Measurements from ENCODE around the gene ATG2A.

The ATG2A gene

GRCh38 chr11:64892411-64892831 lies 24.6 kb downstream of the ATG2A start:
- Histone ChIP-seq H3K9me3 (ENCODE audit: insufficient read depth, low read depth, low read length) (no peaks in the 10 kb centered on the region), H3K4me1 (ENCODE audit: insufficient read depth, low read length) (peaks cover 9% of the 10 kb centered on the region; the same call in 1 of the 2 replicates), H3K9ac (ENCODE audit: low read depth, low read length) (no peak overlapping the region; the same call in 1 of the 2 replicates), H3K27ac (ENCODE audit: low read depth, low read length) (no peak overlapping the region), H3K36me3 (ENCODE audit: insufficient read depth, low read length) (peaks cover 5% of the 10 kb centered on the region; the same call in 1 of the 2 replicates), H3K27me3 (ENCODE audit: insufficient read depth, low read length) (no peaks in the 10 kb centered on the region), H3K4me3 (ENCODE audit: low read length) (no peak overlapping the region)
- WGBS = 93% methylated on average over 11 of the region's 11 CpGs

GRCh38 chr11:64891880-64892279 lies 25.1 kb downstream of the ATG2A start:
- no peaks in the 10 kb centered on the region for H3K36me3 ChIP-seq (ENCODE audit: insufficient read depth, low read length)
- no peak overlapping the region for H3K4me3 ChIP-seq (ENCODE audit: low read length)
- no peaks in the 10 kb centered on the region for H3K9me3 ChIP-seq (ENCODE audit: insufficient read depth, low read depth, low read length)
- no peaks in the 10 kb centered on the region for H3K27me3 ChIP-seq (ENCODE audit: insufficient read depth, low read length)
- WGBS = 86% methylated on average over 5 of the region's 5 CpGs
- peaks cover 9% of the 10 kb centered on the region; the same call in 1 of the 2 replicates for H3K4me1 ChIP-seq (ENCODE audit: insufficient read depth, low read length)
- H3K27ac ChIP-seq (ENCODE audit: low read depth, low read length) = no peak overlapping the region
- no peak overlapping the region for H3K9ac ChIP-seq (ENCODE audit: low read depth, low read length)

GRCh38 chr11:64891215-64891848 lies 25.7 kb downstream of the ATG2A start:
- WGBS = 92% methylated on average over 25 of the region's 25 CpGs
- Histone ChIP-seq H3K4me1 (ENCODE audit: insufficient read depth, low read length) (peaks cover 9% of the 10 kb centered on the region; the same call in 1 of the 2 replicates), H3K36me3 (ENCODE audit: insufficient read depth, low read length) (no peaks in the 10 kb centered on the region), H3K27ac (ENCODE audit: low read depth, low read length) (no peak overlapping the region), H3K9me3 (ENCODE audit: insufficient read depth, low read depth, low read length) (no peaks in the 10 kb centered on the region), H3K4me3 (ENCODE audit: low read length) (no peak overlapping the region), H3K27me3 (ENCODE audit: insufficient read depth, low read length) (no peaks in the 10 kb centered on the region), H3K9ac (ENCODE audit: low read depth, low read length) (no peak overlapping the region; the same call in 1 of the 2 replicates)

DNA sequence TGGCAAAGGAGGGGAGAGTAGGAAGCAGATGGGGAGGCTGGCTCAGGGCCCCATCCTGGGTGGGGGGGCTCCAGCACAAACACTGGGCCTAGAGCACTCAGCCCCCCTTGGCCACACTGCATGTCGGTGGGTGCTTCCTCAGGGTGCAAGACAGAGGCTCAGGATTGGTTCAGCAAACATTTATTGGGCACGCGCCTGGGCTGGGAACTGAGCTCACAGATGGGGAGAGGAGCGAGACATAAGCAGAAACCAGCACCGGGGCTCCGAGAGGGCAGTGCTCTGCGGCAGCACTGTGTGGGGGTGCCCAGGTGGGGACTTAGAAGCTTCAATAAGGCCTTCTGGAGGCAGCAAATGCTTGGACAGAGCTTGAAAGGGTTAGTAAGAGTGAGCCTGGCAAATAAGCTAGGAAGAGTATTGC lies 26.5 kb downstream of the ATG2A start:
- Histone ChIP-seq H3K4me1 (ENCODE audit: insufficient read depth, low read length) (peaks cover 9% of the 10 kb centered on the region; the same call in 1 of the 2 replicates), H3K9ac (ENCODE audit: low read depth, low read length) (no peak overlapping the region), H3K36me3 (ENCODE audit: insufficient read depth, low read length) (no peaks in the 10 kb centered on the region), H3K27ac (ENCODE audit: low read depth, low read length) (no peak overlapping the region), H3K4me3 (ENCODE audit: low read length) (no peak overlapping the region), H3K9me3 (ENCODE audit: insufficient read depth, low read depth, low read length) (no peaks in the 10 kb centered on the region), H3K27me3 (ENCODE audit: insufficient read depth, low read length) (no peaks in the 10 kb centered on the region)
- WGBS = 90% methylated on average over 7 of the region's 7 CpGs

DNA sequence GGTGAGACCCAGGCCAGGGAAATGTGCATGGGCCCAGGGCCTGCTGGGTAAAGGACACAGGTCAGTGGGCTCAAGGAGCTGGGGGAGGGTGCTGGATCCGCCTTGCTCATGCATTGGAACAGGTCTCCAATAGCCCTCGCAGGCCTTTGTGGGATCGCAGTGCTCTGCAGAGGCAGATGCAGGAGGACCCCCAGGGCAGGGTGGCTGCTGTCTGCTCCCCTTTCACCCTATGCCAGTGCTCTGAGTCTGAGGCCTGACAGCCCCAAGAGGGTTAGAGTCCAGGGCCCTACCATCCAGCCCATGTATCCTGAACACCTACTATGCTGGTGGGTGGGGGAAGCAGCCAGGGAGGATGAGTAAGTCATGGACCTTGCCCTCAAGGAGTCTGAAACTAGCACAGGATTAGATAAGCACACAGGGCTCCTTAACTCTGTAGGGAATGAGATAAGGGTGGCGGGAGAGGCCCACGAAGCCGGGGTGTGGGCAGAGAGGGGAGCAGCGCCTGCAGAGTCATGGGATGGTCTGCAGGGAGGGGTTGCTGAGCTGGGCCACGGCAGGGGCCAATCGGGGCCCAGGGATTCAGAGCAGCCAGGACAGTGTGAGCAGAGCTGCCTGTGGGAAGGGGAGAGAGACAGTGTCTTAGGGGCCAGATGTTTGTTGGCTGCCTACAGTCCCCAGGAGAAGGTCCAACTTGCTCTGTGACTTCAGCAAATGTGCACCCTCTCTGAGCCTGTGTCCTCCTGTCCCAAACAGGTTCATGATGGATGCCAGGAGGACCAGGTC lies 28.1 kb downstream of the ATG2A start:
- no peaks in the 10 kb centered on the region for H3K36me3 ChIP-seq (ENCODE audit: insufficient read depth, low read length)
- WGBS = 72% methylated on average over 9 of the region's 9 CpGs
- H3K27ac ChIP-seq (ENCODE audit: low read depth, low read length) = no peak overlapping the region

GRCh38 chr11:64888406-64888728 lies 28.6 kb downstream of the ATG2A start:
- H3K27ac ChIP-seq (ENCODE audit: low read depth, low read length) = 0 out of 2 replicates have a peak overlapping the region, but pooled peaks have one; percentile 42
- peaks cover 9% of the 10 kb centered on the region; the same call in 1 of the 2 replicates for H3K4me1 ChIP-seq (ENCODE audit: insufficient read depth, low read length)
- no peaks in the 10 kb centered on the region for H3K27me3 ChIP-seq (ENCODE audit: insufficient read depth, low read length)
- H3K9ac ChIP-seq (ENCODE audit: low read depth, low read length) = no peak overlapping the region; the same call in 1 of the 2 replicates
- 0 out of 2 replicates have a peak overlapping the region, but pooled peaks have one; percentile 28 for H3K4me3 ChIP-seq (ENCODE audit: low read length)
- no peaks in the 10 kb centered on the region for H3K36me3 ChIP-seq (ENCODE audit: insufficient read depth, low read length)
- WGBS = 75% methylated on average over 8 of the region's 8 CpGs
- H3K9me3 ChIP-seq (ENCODE audit: insufficient read depth, low read depth, low read length) = no peaks in the 10 kb centered on the region

More for the DNA sequence above, 28.1 kb downstream of the ATG2A start:
- H3K9ac ChIP-seq (ENCODE audit: low read depth, low read length) = no peak overlapping the region
- H3K4me3 ChIP-seq (ENCODE audit: low read length) = no peak overlapping the region
- H3K4me1 ChIP-seq (ENCODE audit: insufficient read depth, low read length) = peaks cover 9% of the 10 kb centered on the region; the same call in 1 of the 2 replicates
- no peaks in the 10 kb centered on the region for H3K9me3 ChIP-seq (ENCODE audit: insufficient read depth, low read depth, low read length)
- H3K27me3 ChIP-seq (ENCODE audit: insufficient read depth, low read length) = no peaks in the 10 kb centered on the region

- Histone ChIP-seq H3K4me3 (ENCODE audit: low read length) (peak overlapping the region; percentile 28), H3K9ac (ENCODE audit: low read depth, low read length) (no peak overlapping the region; the same call in 1 of the 2 replicates), H3K9me3 (ENCODE audit: insufficient read depth, low read depth, low read length) (no peaks in the 10 kb centered on the region), H3K27ac (ENCODE audit: low read depth, low read length) (0 out of 2 replicates have a peak overlapping the region, but pooled peaks have one; percentile 42), H3K4me1 (ENCODE audit: insufficient read depth, low read length) (peaks cover 9% of the 10 kb centered on the region; the same call in 1 of the 2 replicates), H3K27me3 (ENCODE audit: insufficient read depth, low read length) (no peaks in the 10 kb centered on the region), H3K36me3 (ENCODE audit: insufficient read depth, low read length) (no peaks in the 10 kb centered on the region)
- 23% methylated on average over 34 of the region's 34 CpGs for WGBS
Measured at GRCh38 chr11:64887757-64888405, 29.1 kb downstream of the ATG2A start.

DNA sequence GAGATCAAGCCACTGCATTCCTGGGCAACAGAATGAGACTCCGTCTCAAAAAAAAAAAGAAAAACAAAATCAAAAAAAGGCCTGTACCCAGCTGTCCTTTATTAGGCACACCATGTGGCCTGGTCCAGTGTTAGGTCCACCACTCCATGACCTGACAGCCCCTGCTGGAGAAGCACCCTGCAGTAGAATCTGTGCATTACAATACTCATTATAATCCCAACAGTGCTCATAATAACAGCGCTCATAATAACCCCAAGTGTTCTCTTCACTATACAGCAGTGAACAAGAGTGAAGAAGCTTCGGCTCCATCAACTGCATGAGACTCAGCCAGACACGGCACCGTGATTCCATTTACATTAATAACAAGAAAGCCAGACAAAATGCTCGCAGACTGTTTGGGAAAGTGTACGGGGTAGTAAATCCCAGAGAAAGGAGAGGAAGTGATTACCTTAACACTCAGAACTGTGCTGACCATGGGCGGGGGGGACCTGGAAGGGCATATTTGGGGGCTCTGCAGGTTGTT lies 29.7 kb downstream of the ATG2A start:
- Histone ChIP-seq H3K27me3 (ENCODE audit: insufficient read depth, low read length) (no peaks in the 10 kb centered on the region), H3K4me3 (ENCODE audit: low read length) (no peak overlapping the region), H3K9ac (ENCODE audit: low read depth, low read length) (no peak overlapping the region), H3K27ac (ENCODE audit: low read depth, low read length) (no peak overlapping the region), H3K9me3 (ENCODE audit: insufficient read depth, low read depth, low read length) (no peaks in the 10 kb centered on the region), H3K36me3 (ENCODE audit: insufficient read depth, low read length) (no peaks in the 10 kb centered on the region), H3K4me1 (ENCODE audit: insufficient read depth, low read length) (peaks cover 9% of the 10 kb centered on the region; the same call in 1 of the 2 replicates)
- 85% methylated on average over 7 of the region's 8 CpGs for WGBS

DNA sequence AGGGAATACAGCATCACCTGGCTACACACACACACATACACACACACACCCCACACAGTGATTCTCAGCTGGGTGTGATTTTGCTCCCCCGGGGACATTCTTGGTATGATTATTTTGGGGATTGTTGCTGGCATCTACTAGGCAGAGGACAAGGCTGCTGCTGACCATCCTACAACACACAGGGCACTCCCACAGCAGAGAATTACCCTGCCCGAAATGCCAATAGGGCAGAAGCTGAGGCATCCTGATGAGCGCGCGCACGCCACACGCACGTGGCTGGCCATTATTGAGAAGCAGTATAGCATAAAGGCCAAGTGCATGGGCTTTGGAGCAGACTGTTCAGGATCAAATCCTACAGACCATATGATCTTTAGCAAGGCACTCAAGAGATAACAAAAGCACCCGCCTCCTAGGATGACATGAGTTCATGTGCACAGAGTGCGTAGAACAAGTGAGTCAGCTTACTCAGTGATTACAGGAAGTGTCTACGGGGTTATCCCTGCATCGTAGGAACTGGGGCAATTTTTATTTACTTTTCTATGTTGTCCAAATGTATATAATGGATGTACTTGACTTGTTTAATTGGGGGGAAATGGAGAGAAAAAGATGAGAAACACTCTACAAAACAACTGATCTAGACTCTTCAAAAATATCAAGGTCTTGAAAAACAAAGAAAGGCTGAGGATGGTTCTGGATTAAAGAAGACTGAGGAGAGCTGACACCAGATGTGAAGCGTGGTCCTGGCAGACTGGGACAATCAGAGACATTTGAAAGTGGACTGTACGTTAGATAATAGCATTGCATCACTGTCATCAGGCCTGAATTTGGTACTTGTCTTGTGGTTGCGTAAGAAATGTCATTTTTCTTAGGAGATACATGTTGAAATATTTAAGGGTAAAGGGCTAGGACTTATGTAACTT lies 31.4 kb downstream of the ATG2A start:
- WGBS = 94% methylated on average over 14 of the region's 15 CpGs
- H3K36me3 ChIP-seq (ENCODE audit: insufficient read depth, low read length) = no peaks in the 10 kb centered on the region
- H3K27me3 ChIP-seq (ENCODE audit: insufficient read depth, low read length) = no peaks in the 10 kb centered on the region
- no peak overlapping the region for H3K4me3 ChIP-seq (ENCODE audit: low read length)
- no peaks in the 10 kb centered on the region for H3K9me3 ChIP-seq (ENCODE audit: insufficient read depth, low read depth, low read length)
- no peak overlapping the region for H3K27ac ChIP-seq (ENCODE audit: low read depth, low read length)
- H3K4me1 ChIP-seq (ENCODE audit: insufficient read depth, low read length) = peaks cover 9% of the 10 kb centered on the region; the same call in 1 of the 2 replicates
- H3K9ac ChIP-seq (ENCODE audit: low read depth, low read length) = no peak overlapping the region

DNA sequence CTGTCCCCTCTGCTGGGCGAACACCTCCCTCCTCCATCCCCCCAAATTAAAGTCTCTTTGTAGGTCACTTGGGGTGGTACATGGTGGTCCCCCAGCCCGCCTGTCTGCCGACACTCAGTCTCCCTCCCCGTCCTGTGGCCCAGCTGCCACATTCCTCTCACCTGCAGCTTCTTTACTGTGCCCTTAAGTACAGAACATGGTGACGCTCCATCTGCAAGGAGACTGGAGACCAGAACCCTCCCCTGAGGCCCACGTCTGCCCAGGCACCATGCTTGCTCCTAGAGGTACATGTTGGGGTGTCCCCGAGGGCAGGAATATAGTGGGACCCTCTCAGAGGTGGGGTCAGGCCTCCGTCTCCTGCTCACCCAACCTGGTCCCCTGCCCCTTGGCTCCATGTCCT lies 33.0 kb downstream of the ATG2A start:
- Histone ChIP-seq H3K27ac (ENCODE audit: low read depth, low read length) (no peak overlapping the region), H3K4me1 (ENCODE audit: insufficient read depth, low read length) (peaks cover 16% of the 10 kb centered on the region), H3K27me3 (ENCODE audit: insufficient read depth, low read length) (no peaks in the 10 kb centered on the region), H3K4me3 (ENCODE audit: low read length) (no peak overlapping the region), H3K9ac (ENCODE audit: low read depth, low read length) (no peak overlapping the region), H3K9me3 (ENCODE audit: insufficient read depth, low read depth, low read length) (no peaks in the 10 kb centered on the region), H3K36me3 (ENCODE audit: insufficient read depth, low read length) (no peaks in the 10 kb centered on the region)
- 91% methylated on average over 8 of the region's 8 CpGs for WGBS
